OCI-LY7 (cell line): ENCODE measurements around the gene MIAT. TPM values are rescaled to one million over a fixed set of nuclear protein-coding genes. Genes with fewer than 3 reads are reported as not detected.
"Not testable (repeated sequence)": the region's sequence is repeated elsewhere in the genome, so short reads cannot be mapped to it uniquely, and the experiment has no call there.

Experiments used
- BruUV-seq: library from RNA; stranded (reverse); fragments of 400-500 nt; replicated peaks from 2 replicates; lab custom pipeline; 2021; lab: Mats Ljungman, UMichigan
- CTCF ChIA-PET: fragments of 300-600 bp; sonication (Branson Sonifier 250); formaldehyde crosslinking; loops from one replicate; lab custom pipeline; 2022; ENCODE audit warnings: antibody characterized with exemption; ENCODE audit not compliant: unreplicated experiment; lab: Charles Lee
- POLR2A ChIA-PET: fragments of 300-600 bp; sonication (Branson Sonifier 250); formaldehyde crosslinking; loops from one replicate; lab custom pipeline; 2022; ENCODE audit warnings: antibody characterized with exemption; lab: Charles Lee
- DNase-seq: peaks from one replicate; pipeline ENCODE4 v3.0.0-alpha.2; 2015; ENCODE audit warnings: low spot score
- H2AFZ ChIP-seq: fragments of 200-600 bp; sonication (generic), shearing (Covaris generic); 2 replicates; pipeline ENCODE4 v1.6.1; 2014; ENCODE audit warnings: mild to moderate bottlenecking, antibody characterized with exemption, low read length, moderate library complexity
- H3K27ac ChIP-seq: fragments of 200-600 bp; sonication (generic); 2 replicates; pipeline ENCODE4 v1.5.1; 2014; ENCODE audit warnings: mixed run types, low read depth, mild to moderate bottlenecking, moderate library complexity, low read length, inconsistent platforms; ENCODE audit not compliant: poor library complexity, severe bottlenecking
- H3K36me3 ChIP-seq: fragments of 200-600 bp; sonication (generic); 2 replicates; pipeline ENCODE4 v1.6.1; 2014; ENCODE audit warnings: mild to moderate bottlenecking, antibody characterized with exemption, low read length, moderate library complexity, mixed read lengths; ENCODE audit not compliant: insufficient read depth
- H3K4me1 ChIP-seq: fragments of 200-600 bp; sonication (generic); 2 replicates; pipeline ENCODE4 v1.5.1; 2014; ENCODE audit warnings: mild to moderate bottlenecking, low read length; ENCODE audit not compliant: insufficient read depth, poor library complexity, severe bottlenecking
- H3K4me2 ChIP-seq: fragments of 200-600 bp; sonication (generic); 2 replicates; pipeline ENCODE4 v1.6.1; 2014; ENCODE audit warnings: mild to moderate bottlenecking, low read length
- H3K4me3 ChIP-seq: fragments of 200-600 bp; sonication (generic); 2 replicates; pipeline ENCODE4 v1.5.1; 2014; ENCODE audit warnings: mild to moderate bottlenecking, low read depth, low read length; ENCODE audit not compliant: poor library complexity, severe bottlenecking
- H3K79me2 ChIP-seq: fragments of 200-600 bp; sonication (generic); 2 replicates; pipeline ENCODE4 v1.6.1; 2016; ENCODE audit warnings: low read depth, mild to moderate bottlenecking, low read length, moderate library complexity, mixed read lengths; ENCODE audit not compliant: insufficient read depth
- H3K9me2 ChIP-seq: fragments of 200-600 bp; sonication (generic); 2 replicates; pipeline ENCODE4 v1.6.1; 2016; ENCODE audit warnings: mild to moderate bottlenecking, low read length, mixed read lengths; ENCODE audit not compliant: insufficient read depth
- H3K9me3 ChIP-seq: fragments of 200-600 bp; sonication (generic); 2 replicates; pipeline ENCODE4 v1.6.1; 2014; ENCODE audit warnings: mild to moderate bottlenecking, mixed run types, low read length, mixed read lengths
- H4K20me1 ChIP-seq: fragments of 200-600 bp; sonication (generic); 2 replicates; pipeline ENCODE4 v1.6.1; 2014; ENCODE audit warnings: mild to moderate bottlenecking, antibody characterized with exemption, low read length, moderate library complexity, mixed read lengths; ENCODE audit not compliant: insufficient read depth
- CTCF ChIP-seq: fragments of 200-600 bp; sonication (generic); conservative IDR thresholded peaks from 2 replicates; pipeline ENCODE4 v1.5.1; 2014; ENCODE audit warnings: mild to moderate bottlenecking, antibody characterized with exemption, low read length, moderate library complexity, mixed read lengths
- EZH2phosphoT487 ChIP-seq: fragments of 200-600 bp; sonication (generic); IDR thresholded peaks from 2 replicates; pipeline ENCODE4 v1.6.1; 2018; ENCODE audit warnings: low read depth, borderline replicate concordance, mild to moderate bottlenecking, mixed run types, antibody characterized with exemption, low read length, moderate library complexity, mixed read lengths
- intact Hi-C: fragments of 100-400 bp; cut with micrococcal nuclease; formaldehyde crosslinking; loops from one replicate; pipeline ENCODE4 v1.10.0; 2022; ENCODE audit not compliant: unreplicated experiment
- total RNA-seq, 2 experiments: library from RNA; depleted of rRNA in 1 of 2; stranded (reverse); fragments of >200 nt in 1 of 2; shearing (Covaris generic) in 1 of 2; gene quantifications; 2 replicates each; pipeline ENCODE4 v1.2.3, GENCODE V29; 2014 to 2022

MIAT gene
- total RNA-seq, 2 experiments from 2014 or later = 4.1 to 8.7 TPM

GRCh38 chr22:26701323-26701722 lies 43.9 kb downstream of the MIAT start:
- no peak overlapping the region for H3K4me2 ChIP-seq
- no peak overlapping the region for H2AFZ ChIP-seq
- H3K36me3 ChIP-seq = peaks cover 49% of the 10 kb centered on the region
- TF ChIP-seq EZH2phosphoT487 (no peak), CTCF (no peak)
- intact Hi-C loops = no loop called here
- ChIA-PET POLR2A (no interaction called here), CTCF (no interaction called here)
- H3K4me1 ChIP-seq = peaks cover 10% of the 10 kb centered on the region
- no TSS peak for BruUV-seq
- no peak overlapping the region for H3K27ac ChIP-seq
- H3K9me2 ChIP-seq = no peaks in the 10 kb centered on the region
- peaks cover 18% of the 10 kb centered on the region; the same call in 1 of the 2 replicates for H3K9me3 ChIP-seq
- no peaks in the 10 kb centered on the region for H4K20me1 ChIP-seq
- H3K4me3 ChIP-seq = no peak overlapping the region
- no peak for DNase-seq
- H3K79me2 ChIP-seq = no peaks in the 10 kb centered on the region

GRCh38 chr22:26702906-26703830 lies 45.8 kb downstream of the MIAT start:
- ChIA-PET CTCF (no interaction called here), POLR2A (interaction anchor here (0.7 kb wide), 1 partner anchor 459 kb away, joined by 4 read pairs; no protein-coding TSS in a partner anchor)
- H3K36me3 ChIP-seq = peaks cover 52% of the 10 kb centered on the region
- no peaks in the 10 kb centered on the region for H3K9me2 ChIP-seq
- H3K4me3 ChIP-seq = no peak overlapping the region
- no peak overlapping the region for H2AFZ ChIP-seq
- H4K20me1 ChIP-seq = no peaks in the 10 kb centered on the region
- peaks cover 24% of the 10 kb centered on the region; the same call in 1 of the 2 replicates for H3K9me3 ChIP-seq
- BruUV-seq = no TSS peak
- no peaks in the 10 kb centered on the region for H3K79me2 ChIP-seq
- no peak for DNase-seq
- H3K4me1 ChIP-seq = peaks cover 10% of the 10 kb centered on the region
- no peak overlapping the region for H3K27ac ChIP-seq
- H3K4me2 ChIP-seq = no peak overlapping the region
- intact Hi-C loops = no loop called here
- no peak for TF ChIP-seq CTCF

GRCh38 chr22:26705379-26705778 lies 48.0 kb downstream of the MIAT start:
- DNase-seq, CTCF ChIA-PET, H2AFZ ChIP-seq, H3K79me2 ChIP-seq, BruUV-seq, H3K4me2 ChIP-seq, intact Hi-C loops, H3K9me3 ChIP-seq, H3K4me1 ChIP-seq, H4K20me1 ChIP-seq, H3K9me2 ChIP-seq, H3K27ac ChIP-seq, POLR2A ChIA-PET, H3K4me3 ChIP-seq: not testable (repeated sequence)
- peaks cover 35% of the 10 kb centered on the region for H3K36me3 ChIP-seq
